ENCODE results near the gene KCNMA1. TPM values are rescaled to one million over a fixed set of nuclear protein-coding genes. Genes with fewer than 3 reads are reported as not detected.
A peak's percentile ranks its signal among the peaks of the same experiment; 100 is the strongest.

KCNMA1 gene
- total and polyA plus RNA-seq, 7 donors, result 15.3 to 427 (median 256) TPM

GRCh38 chr10:77284797-77285196 is 352.8 kb downstream of the KCNMA1 start:
- Histone ChIP-seq H3K4me3 (no peak overlapping the region), H3K27ac (peak overlapping the region in 3 of 4 donors; percentile 25 to 78 (median 78)), H3K9me3 (no peaks in the 10 kb centered on the region), H3K27me3 (no peaks in the 10 kb centered on the region), H3K4me1 (peaks cover 4 to 82% (median 54%) of the 10 kb centered on the region in 4 donors), H3K36me3 (no peaks in the 10 kb centered on the region)
- TF ChIP-seq POLR2A (IDR thresholded peaks at IDR 0.05), result no peak
- no peak for TF ChIP-seq POLR2AphosphoS5 (IDR thresholded peaks at IDR 0.05)
- no peak for TF ChIP-seq EP300 (IDR thresholded peaks at IDR 0.05)
- TF ChIP-seq CTCF (IDR thresholded peaks at IDR 0.05), result no peak
- intact Hi-C loops (cut with DNase I), result loop anchor here (5.0 kb wide), 2 partner anchors 87 to 88 kb away; no protein-coding TSS in a partner anchor
- no peak for DNase-seq
- 52 to 79% methylated on average over 6 of the region's 6 CpGs for whole genome bisulfite sequencing, 2 donors

GRCh38 chr10:77283326-77283725 is 354.3 kb downstream of the KCNMA1 start:
- 47 to 55% methylated on average over 3 of the region's 3 CpGs for WGBS, 2 donors
- H3K27me3 ChIP-seq, result no peaks in the 10 kb centered on the region

GRCh38 chr10:77282163-77282562 is 355.4 kb downstream of the KCNMA1 start:
- Histone ChIP-seq H3K4me3 (no peak overlapping the region), H3K36me3 (no peaks in the 10 kb centered on the region), H3K27ac (peak overlapping the region in 2 of 4 donors; percentile 78), H3K27me3 (no peaks in the 10 kb centered on the region), H3K9me3 (no peaks in the 10 kb centered on the region), H3K4me1 (peaks cover 0 to 66% (median 39%) of the 10 kb centered on the region in 4 donors)
- intact Hi-C loops (cut with DNase I), result no loop called here
- WGBS, 2 donors, result 21 to 57% methylated on average over 2 of the region's 2 CpGs
- TF ChIP-seq CTCF (IDR thresholded peaks at IDR 0.05) (no peak), POLR2AphosphoS5 (IDR thresholded peaks at IDR 0.05) (no peak), EP300 (IDR thresholded peaks at IDR 0.05) (no peak), POLR2A (IDR thresholded peaks at IDR 0.05) (no peak)
- no peak for DNase-seq

More at GRCh38 chr10:77283326-77283725, 354.3 kb downstream of the KCNMA1 start:
- Histone ChIP-seq H3K9me3 (no peaks in the 10 kb centered on the region), H3K36me3 (no peaks in the 10 kb centered on the region), H3K4me3 (no peak overlapping the region), H3K27ac (peak overlapping the region in 3 of 4 donors; percentile 38 to 78 (median 78)), H3K4me1 (peaks cover 0 to 78% (median 51%) of the 10 kb centered on the region in 4 donors)
- TF ChIP-seq CTCF (IDR thresholded peaks at IDR 0.05) (no peak), EP300 (IDR thresholded peaks at IDR 0.05) (no peak), POLR2A (IDR thresholded peaks at IDR 0.05) (no peak), POLR2AphosphoS5 (IDR thresholded peaks at IDR 0.05) (no peak)
- intact Hi-C loops (cut with DNase I), result no loop called here
- no peak for DNase-seq

- intact Hi-C loops (cut with DNase I), result no loop called here
- H3K27ac ChIP-seq, result peak overlapping the region in 2 of 4 donors; percentile 78
- 36 to 68% methylated on average over 4 of the region's 4 CpGs for WGBS, 2 donors
- DNase-seq, result no peak
- peaks cover 0 to 62% (median 35%) of the 10 kb centered on the region in 4 donors for H3K4me1 ChIP-seq
- H3K4me3 ChIP-seq, result no peak overlapping the region
- no peaks in the 10 kb centered on the region for H3K9me3 ChIP-seq
- no peaks in the 10 kb centered on the region for H3K36me3 ChIP-seq
- TF ChIP-seq EP300 (IDR thresholded peaks at IDR 0.05) (no peak), CTCF (IDR thresholded peaks at IDR 0.05) (no peak), POLR2A (IDR thresholded peaks at IDR 0.05) (no peak), POLR2AphosphoS5 (IDR thresholded peaks at IDR 0.05) (no peak)
- H3K27me3 ChIP-seq, result no peaks in the 10 kb centered on the region
Measured at GRCh38 chr10:77281719-77282118, 355.9 kb downstream of the KCNMA1 start.

- H3K36me3 ChIP-seq, result no peaks in the 10 kb centered on the region
- TF ChIP-seq POLR2A (IDR thresholded peaks at IDR 0.05), result no peak
- TF ChIP-seq EP300 (IDR thresholded peaks at IDR 0.05), result no peak
- no peak for TF ChIP-seq POLR2AphosphoS5 (IDR thresholded peaks at IDR 0.05)
- no peak for TF ChIP-seq CTCF (IDR thresholded peaks at IDR 0.05)
- no peak for DNase-seq
- no peak overlapping the region for H3K4me3 ChIP-seq
- 10 to 54% methylated on average over 4 of the region's 4 CpGs for WGBS, 2 donors
- no peaks in the 10 kb centered on the region for H3K9me3 ChIP-seq
- intact Hi-C loops (cut with DNase I), result no loop called here
- peak overlapping the region in 2 of 4 donors; percentile 38 to 78 for H3K27ac ChIP-seq
- H3K4me1 ChIP-seq, result peaks cover 0 to 59% (median 34%) of the 10 kb centered on the region in 4 donors
- H3K27me3 ChIP-seq, result no peaks in the 10 kb centered on the region
Measured at GRCh38 chr10:77279207-77279606, 358.4 kb downstream of the KCNMA1 start.
